ENCODE data around the gene LRR1.
A peak's percentile ranks its signal among the peaks of the same experiment; 100 is the strongest.

LRR1 gene, protein sequence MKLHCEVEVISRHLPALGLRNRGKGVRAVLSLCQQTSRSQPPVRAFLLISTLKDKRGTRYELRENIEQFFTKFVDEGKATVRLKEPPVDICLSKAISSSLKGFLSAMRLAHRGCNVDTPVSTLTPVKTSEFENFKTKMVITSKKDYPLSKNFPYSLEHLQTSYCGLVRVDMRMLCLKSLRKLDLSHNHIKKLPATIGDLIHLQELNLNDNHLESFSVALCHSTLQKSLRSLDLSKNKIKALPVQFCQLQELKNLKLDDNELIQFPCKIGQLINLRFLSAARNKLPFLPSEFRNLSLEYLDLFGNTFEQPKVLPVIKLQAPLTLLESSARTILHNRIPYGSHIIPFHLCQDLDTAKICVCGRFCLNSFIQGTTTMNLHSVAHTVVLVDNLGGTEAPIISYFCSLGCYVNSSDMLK

DNA sequence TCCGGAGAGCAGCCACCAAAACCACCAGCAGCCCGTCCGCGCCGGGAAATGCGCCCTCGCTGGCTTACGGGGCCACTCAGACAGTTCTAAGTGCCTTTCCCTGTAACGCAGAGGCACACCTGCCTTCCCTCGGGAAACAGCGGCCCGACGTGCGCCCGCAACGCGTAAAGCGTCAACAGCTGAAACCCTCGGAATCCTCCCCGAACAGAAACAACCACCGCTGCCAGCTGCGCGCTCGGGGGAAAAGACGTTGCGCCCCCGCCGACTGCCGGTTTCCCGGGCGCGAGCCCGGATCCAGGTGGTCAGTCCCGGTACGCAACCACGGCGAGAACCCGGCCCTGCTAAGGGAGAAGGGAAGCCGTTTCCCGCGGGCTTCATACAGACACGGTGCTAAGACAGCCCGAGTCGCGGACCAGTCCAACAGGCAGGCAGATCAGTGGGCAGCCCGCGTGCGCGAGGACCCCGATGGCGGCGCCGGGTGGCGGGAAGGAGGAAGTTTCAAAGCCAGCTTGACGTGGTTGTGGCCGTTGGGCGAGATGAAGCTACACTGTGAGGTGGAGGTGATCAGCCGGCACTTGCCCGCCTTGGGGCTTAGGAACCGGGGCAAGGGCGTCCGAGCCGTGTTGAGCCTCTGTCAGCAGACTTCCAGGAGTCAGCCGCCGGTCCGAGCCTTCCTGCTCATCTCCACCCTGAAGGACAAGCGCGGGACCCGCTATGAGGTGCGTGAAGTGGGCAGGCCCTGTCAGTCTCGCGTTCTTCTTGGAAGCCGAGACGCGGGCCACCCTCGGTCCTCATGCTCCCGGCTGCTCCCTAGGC is at the start of gene LRR1:
LRR1 (plus strand) TSS at position 456 of the 816 bp plus-strand sequence; CDS start at position 537, 81 bp downstream.
- H3K9ac ChIP-seq (ENCODE audit: low read depth, low read length), result peak within 1 kb of the TSS; percentile 89

DNA sequence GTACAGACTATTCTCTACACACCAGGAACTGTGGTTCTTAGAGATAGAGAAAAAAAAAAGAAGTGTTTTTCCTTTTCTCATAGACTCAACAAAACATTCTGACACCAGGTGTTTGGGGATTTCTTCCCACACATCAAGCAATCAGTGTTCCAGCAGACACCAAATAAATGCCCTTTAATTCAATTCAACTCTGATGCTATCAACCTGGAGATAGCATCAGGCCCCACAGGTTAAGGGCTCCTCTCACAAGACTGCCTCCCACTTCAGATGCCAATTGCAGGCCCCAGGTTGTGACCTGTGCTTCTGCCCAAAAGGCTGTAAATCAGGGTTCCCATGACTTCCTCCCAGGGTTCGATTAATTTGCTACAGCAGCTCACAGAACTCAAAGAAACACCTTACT is 49.3 kb upstream of the LRR1 start:
- Histone ChIP-seq H3K27ac (ENCODE audit: low read length) (no peak overlapping the region), H4K20me1 (ENCODE audit: insufficient read depth, low read length) (no peaks in the 10 kb centered on the region), H3K4me2 (ENCODE audit: insufficient read depth, low read length) (no peak overlapping the region), H3K9me3 (ENCODE audit: insufficient read depth, low read length, severe bottlenecking) (no peaks in the 10 kb centered on the region), H3K4me1 (ENCODE audit: insufficient read depth, low read length) (no peaks in the 10 kb centered on the region), H3K79me2 (ENCODE audit: insufficient read depth, low read length) (no peaks in the 10 kb centered on the region), H3K36me3 (ENCODE audit: insufficient read depth, low read length) (no peaks in the 10 kb centered on the region), H3K27me3 (ENCODE audit: insufficient read depth, low read length, poor library complexity) (no peaks in the 10 kb centered on the region), H2AFZ (ENCODE audit: low read depth, low read length) (no peak overlapping the region), H3K4me3 (ENCODE audit: low read depth in 1 of 2, low read length in 2 of 2) (no peak overlapping the region), H3K9ac (ENCODE audit: low read depth, low read length) (no peak overlapping the region)
- DNase-seq (no peak), ATAC-seq (ENCODE audit: insufficient read depth, low read depth) (no peak)
- TF ChIP-seq CTCF (IDR thresholded peaks at IDR 0.05; ENCODE audit: borderline replicate concordance, extremely low read depth, low read length, poor library complexity, severe bottlenecking), result no peak
- no peak for TF ChIP-seq EZH2 (IDR thresholded peaks at IDR 0.05; ENCODE audit: borderline replicate concordance, low read depth, low read length, severe bottlenecking)

More for the DNA sequence above, at the start of gene LRR1:
- peaks cover 63% of the 10 kb centered on the region for H3K79me2 ChIP-seq (ENCODE audit: insufficient read depth, low read length)
- peak within 1 kb of the TSS; percentile 61 for H3K4me2 ChIP-seq (ENCODE audit: insufficient read depth, low read length)
- no peaks in the 10 kb centered on the region for H3K27me3 ChIP-seq (ENCODE audit: insufficient read depth, low read length, poor library complexity)
- peaks cover 31% of the 10 kb centered on the region for H3K36me3 ChIP-seq (ENCODE audit: insufficient read depth, low read length)
- H3K9me3 ChIP-seq (ENCODE audit: insufficient read depth, low read length, severe bottlenecking), result no peaks in the 10 kb centered on the region
- H3K4me1 ChIP-seq (ENCODE audit: insufficient read depth, low read length), result peaks cover 36% of the 10 kb centered on the region
- peak within 1 kb of the TSS; percentile 75 to 99 for H3K4me3 ChIP-seq (ENCODE audit: low read depth in 1 of 2, low read length in 2 of 2)
- peak; percentile 74 for ATAC-seq (ENCODE audit: insufficient read depth, low read depth)
- H4K20me1 ChIP-seq (ENCODE audit: insufficient read depth, low read length), result peaks cover 13% of the 10 kb centered on the region; the same call in 1 of the 2 replicates
- DNase-seq, result peak; percentile 89
- H2AFZ ChIP-seq (ENCODE audit: low read depth, low read length), result peak within 1 kb of the TSS; percentile 78
- H3K27ac ChIP-seq (ENCODE audit: low read length), result peak within 1 kb of the TSS; percentile 97
- TF ChIP-seq CTCF (IDR thresholded peaks at IDR 0.05; ENCODE audit: borderline replicate concordance, extremely low read depth, low read length, poor library complexity, severe bottlenecking), result no peak
- no peak for TF ChIP-seq EZH2 (IDR thresholded peaks at IDR 0.05; ENCODE audit: borderline replicate concordance, low read depth, low read length, severe bottlenecking)

- Histone ChIP-seq H3K4me3 (ENCODE audit: low read depth in 1 of 2, low read length in 2 of 2) (no peak overlapping the region), H3K27ac (ENCODE audit: low read length) (no peak overlapping the region)
Measured at GRCh38 chr14:49549881-49550280, 48.9 kb upstream of the LRR1 start.

More at GRCh38 chr14:49549881-49550280, 48.9 kb upstream of the LRR1 start:
- Histone ChIP-seq H3K36me3 (ENCODE audit: insufficient read depth, low read length) (no peaks in the 10 kb centered on the region), H3K27me3 (ENCODE audit: insufficient read depth, low read length, poor library complexity) (no peaks in the 10 kb centered on the region), H3K9ac (ENCODE audit: low read depth, low read length) (no peak overlapping the region), H3K9me3 (ENCODE audit: insufficient read depth, low read length, severe bottlenecking) (no peaks in the 10 kb centered on the region), H3K79me2 (ENCODE audit: insufficient read depth, low read length) (no peaks in the 10 kb centered on the region), H4K20me1 (ENCODE audit: insufficient read depth, low read length) (no peaks in the 10 kb centered on the region), H2AFZ (ENCODE audit: low read depth, low read length) (no peak overlapping the region), H3K4me1 (ENCODE audit: insufficient read depth, low read length) (no peaks in the 10 kb centered on the region), H3K4me2 (ENCODE audit: insufficient read depth, low read length) (no peak overlapping the region)
- TF ChIP-seq EZH2 (IDR thresholded peaks at IDR 0.05; ENCODE audit: borderline replicate concordance, low read depth, low read length, severe bottlenecking) (no peak), CTCF (IDR thresholded peaks at IDR 0.05; ENCODE audit: borderline replicate concordance, extremely low read depth, low read length, poor library complexity, severe bottlenecking) (no peak)
- ATAC-seq (ENCODE audit: insufficient read depth, low read depth), result no peak
- no peak for DNase-seq

Data from DND-41 (cell line).